Stimulated activated CD4-positive, alpha-beta T cell treated with anti-CD3 and anti-CD28 coated beads, Interleukin-1b, Interleukin-23, amount 100 ng/mL, for 48 hours (primary cell): Measurements from ENCODE around the gene IQCB1.
"Not testable (repeated sequence)": the region's sequence is repeated elsewhere in the genome, so short reads cannot be mapped to it uniquely, and the experiment has no call there.

Source experiments
- DNase-seq: peaks from one replicate; pipeline ENCODE4 v3.0.0-alpha.2; 2020

The IQCB1 gene, protein sequence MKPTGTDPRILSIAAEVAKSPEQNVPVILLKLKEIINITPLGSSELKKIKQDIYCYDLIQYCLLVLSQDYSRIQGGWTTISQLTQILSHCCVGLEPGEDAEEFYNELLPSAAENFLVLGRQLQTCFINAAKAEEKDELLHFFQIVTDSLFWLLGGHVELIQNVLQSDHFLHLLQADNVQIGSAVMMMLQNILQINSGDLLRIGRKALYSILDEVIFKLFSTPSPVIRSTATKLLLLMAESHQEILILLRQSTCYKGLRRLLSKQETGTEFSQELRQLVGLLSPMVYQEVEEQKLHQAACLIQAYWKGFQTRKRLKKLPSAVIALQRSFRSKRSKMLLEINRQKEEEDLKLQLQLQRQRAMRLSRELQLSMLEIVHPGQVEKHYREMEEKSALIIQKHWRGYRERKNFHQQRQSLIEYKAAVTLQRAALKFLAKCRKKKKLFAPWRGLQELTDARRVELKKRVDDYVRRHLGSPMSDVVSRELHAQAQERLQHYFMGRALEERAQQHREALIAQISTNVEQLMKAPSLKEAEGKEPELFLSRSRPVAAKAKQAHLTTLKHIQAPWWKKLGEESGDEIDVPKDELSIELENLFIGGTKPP

DNA sequence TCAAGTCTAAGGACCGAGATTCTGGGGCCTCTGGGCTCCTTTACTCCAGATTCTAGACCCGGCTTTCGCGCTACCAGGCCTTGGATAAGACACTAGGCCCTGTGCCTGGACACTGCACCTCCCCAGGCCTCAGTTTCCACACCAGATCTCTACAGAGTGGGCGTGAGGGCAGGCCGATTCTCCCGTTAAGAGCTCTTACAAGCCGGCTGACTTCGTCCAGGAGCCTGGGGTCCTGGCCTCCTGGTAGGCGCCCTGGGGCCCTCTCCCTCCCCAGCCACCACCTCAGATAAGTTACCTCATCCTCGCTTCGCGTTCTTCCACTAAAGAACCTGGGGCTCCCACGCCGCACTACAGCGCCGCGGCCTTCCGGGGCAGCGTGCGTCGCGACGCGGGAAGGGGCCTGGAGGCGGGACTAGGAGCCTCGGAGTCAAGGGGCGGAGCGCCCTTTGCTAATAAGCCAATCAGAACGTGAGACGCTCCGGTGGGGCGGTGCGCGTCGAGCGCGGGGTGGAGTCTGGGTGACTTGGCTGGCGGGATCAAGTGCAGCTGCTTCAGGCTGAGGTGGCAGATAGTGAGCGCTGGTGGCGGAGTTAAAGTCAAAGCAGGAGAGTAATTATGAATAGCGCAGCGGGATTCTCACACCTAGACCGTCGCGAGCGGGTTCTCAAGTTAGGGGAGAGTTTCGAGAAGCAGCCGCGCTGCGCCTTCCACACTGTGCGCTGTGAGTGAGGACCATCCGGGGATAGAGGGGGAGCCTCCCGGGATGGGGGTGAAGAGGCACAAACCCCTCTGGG, at the start of gene IQCB1, which contains the start of gene EAF2:
TSS of gene IQCB1 (minus strand) at position 390 of the 794 bp plus-strand sequence. CDS start 6,100 bp downstream, outside the sequence.
TSS of gene EAF2 (plus strand) at position 539 of the 794 bp plus-strand sequence. CDS start at position 616, 77 bp downstream.
- peak; percentile 97 for DNase-seq

DNA sequence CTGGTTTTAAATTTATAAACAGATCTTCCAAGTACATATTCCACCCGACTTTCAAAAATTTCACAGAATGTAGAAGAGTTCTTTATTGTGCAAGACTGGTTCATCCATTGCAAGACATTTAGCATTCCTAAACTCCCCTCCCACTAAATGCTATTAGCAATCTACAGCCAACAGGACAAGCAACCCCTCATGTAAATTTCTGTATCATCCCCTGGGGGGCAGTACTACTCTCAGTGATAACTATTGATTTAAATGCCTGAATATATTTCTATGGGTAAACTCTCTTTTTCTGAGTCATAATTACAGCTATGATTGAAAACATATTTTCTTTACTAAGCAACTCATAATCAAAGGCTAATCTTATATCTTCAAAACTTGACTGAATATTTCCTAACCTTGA, 48.6 kb upstream of the IQCB1 start:
- no peak for DNase-seq

DNA sequence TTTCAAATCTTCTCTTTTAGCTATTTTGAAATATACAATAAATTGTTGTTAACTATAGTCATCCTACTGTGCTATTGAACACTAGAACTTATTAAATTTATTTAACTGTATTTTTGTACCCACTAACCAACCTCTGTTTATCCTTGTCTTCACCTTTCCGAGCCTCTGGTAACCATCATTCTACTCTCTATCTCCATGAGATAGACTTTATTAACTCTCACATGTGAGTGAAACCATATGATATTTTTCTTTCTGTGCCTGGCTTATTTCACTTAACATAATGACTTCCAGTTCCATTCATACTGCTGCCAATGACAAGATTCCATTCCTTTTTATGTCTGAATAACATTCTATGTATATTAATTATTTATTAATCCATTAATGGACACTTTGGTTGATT, 43.6 kb upstream of the IQCB1 start:
- DNase-seq, result no peak

DNA sequence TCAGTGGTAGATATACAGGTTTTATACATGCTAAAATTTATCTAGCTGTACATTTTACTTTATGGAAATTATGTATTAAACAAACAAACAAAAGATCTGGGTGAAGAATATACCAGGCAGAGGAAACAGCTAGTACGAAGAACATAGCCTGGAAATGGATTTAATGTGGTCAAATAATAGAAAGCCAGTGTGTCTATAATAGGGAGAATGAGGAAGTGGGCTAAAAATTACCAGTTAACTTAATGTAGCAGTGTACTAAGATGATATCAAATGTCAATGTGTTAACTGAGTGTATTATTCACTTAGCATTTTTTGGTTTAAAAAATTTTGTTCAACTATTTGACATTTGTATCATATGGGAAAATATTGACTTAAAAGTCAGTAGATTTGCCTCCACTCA, 36.6 kb upstream of the IQCB1 start:
- no peak for DNase-seq

DNA sequence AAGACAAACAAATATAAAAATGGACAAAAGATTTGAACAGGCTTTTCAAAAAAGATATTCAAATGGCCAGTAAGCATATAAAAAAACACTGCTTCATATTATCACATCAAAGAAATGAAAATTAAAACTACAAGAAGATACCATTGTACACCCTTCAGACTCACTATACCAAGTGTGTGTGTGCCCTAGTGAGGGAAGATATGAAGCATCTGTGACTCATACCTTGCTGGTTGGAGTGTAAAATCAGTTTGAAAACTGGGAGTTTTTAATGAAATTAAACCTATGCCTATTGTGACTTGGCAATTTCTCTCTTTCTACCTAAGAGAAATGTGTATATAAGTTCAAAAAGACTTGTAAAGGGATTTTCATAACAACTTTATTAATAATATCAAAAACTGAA, 35.9 kb upstream of the IQCB1 start:
- DNase-seq, result no peak

DNA sequence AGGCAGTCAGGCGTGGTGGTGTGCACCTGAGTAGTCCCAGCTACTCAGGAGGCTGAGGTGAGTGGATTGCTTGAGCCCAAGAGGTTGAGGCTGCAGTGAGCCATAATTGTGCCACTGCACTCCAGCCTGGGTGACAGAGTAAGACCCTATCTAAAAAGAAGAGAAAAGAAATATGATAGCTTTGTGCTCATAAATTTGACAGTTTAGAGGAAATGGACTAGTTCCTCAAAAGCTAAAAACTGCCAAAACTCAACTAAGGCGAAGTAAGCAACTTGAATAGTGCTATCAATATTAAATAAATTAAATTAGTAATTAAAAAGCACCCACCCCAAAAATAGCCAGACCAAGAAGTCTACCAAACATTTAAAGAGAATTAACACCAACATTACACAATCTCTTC, 34.9 kb upstream of the IQCB1 start:
- DNase-seq, result no peak

DNA sequence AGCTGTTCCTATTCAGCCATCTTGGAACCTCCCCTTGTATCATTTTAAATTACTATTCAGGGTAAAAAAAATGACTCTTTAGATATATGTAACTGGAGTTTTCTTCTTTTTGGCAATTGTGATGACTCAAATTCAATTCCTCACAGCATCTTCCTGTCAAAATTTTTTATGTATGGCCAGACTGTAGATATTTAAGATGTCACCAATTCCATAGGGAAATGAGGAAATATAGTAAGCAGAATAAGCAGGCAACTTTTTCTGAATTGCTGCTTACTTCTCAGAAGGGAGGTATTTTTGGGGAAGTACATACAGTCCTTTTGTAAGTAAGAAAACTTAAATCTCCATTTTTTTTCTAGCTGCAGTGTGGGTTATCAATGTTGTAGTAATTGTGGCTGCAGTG, 28.9 kb upstream of the IQCB1 start:
- no peak for DNase-seq

DNA sequence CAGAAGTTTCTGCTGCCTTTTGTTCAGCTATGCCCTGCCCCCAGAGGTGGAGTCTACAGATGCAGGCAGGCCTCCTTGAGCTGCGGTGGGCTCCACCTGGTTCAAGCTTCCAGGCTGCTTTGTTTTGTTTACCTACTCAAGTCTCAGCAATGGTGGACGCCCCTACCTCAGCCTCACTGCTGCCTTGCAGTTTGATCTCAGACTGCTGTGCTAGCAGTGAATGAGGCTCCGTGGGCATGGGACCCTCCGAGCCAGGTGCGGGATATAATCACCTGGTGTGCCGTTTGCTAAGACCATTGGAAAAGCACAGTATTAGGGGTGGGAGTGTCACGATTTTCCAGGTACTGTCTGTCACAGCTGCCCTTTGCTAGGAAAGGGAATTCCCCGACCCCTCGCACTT, 28.4 kb upstream of the IQCB1 start:
- not testable (repeated sequence) for DNase-seq

DNA sequence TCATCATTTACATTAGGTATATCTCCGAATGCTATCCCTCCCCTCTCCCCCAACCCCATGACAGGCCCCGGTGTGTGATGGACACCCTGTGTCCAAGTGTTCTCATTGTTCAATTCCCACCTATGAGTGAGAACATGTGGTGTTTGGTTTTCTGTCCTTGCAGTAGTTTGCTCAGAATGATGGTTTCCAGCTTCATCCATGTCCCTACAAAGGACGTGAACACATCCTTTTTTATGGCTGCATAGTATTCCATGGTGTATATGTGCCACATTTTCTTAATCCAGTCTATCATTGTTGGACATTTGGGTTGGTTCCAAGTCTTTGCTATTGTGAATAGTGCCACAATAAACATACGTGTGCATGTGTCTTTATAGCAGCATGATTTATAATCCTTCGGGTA, 22.9 kb upstream of the IQCB1 start:
- not testable (repeated sequence) for DNase-seq

DNA sequence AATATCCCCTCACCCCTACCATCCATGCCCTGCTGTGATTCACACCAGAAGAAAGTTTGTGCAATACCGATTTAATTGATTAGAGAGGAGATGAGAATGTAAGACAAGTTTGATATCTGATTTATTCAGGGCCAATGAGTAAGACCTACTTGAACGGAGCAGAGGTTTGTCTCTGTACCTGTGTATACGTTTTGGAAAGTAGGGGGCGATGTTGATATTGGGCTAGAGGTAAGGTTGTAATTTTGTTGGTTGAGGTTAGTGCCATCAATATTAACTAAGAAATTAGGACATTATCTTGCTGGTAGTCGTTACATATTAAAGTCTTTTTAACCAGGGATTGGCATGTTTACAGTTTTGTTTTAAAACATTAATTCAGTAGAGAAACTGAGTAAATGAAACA, 20.7 kb upstream of the IQCB1 start:
- no peak for DNase-seq

DNA sequence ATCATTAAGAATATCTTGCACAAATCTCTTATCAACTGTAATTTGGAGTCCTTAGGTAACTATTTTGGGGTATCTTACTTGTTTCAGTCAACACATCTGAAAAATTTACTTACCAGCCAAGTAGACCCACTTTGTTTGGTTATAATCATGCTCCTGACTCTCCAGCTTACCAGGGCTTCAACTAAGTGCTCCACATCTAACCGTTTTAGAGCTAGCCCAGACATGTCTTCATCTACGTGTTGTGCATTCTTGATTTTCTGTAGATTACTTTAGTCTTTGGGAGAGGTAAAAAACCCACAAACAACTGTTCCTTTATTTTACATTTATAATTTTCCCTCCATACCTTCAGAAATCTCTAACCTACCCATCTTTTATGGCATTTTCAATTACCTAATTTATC, 17.4 kb upstream of the IQCB1 start:
- no peak for DNase-seq

DNA sequence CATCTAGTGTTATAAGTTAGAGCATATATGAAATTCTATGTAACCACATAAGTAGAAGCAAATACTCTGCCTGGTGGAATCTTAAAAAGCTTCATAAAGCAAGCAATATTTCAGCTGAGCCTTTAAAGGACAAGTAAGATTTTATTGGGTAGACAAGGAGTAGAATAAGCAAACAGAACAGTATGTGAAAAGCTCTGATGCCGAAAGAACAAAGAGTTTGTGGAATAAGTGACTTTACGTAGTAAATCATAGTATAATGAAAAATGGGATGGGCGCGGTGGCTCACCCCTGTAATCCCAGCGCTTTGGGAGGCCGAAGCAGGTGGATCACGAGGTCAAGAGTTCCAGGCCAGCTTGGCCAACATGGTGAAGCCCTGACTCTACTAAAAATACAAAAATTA, 10.0 kb upstream of the IQCB1 start:
- DNase-seq, result no peak

DNA sequence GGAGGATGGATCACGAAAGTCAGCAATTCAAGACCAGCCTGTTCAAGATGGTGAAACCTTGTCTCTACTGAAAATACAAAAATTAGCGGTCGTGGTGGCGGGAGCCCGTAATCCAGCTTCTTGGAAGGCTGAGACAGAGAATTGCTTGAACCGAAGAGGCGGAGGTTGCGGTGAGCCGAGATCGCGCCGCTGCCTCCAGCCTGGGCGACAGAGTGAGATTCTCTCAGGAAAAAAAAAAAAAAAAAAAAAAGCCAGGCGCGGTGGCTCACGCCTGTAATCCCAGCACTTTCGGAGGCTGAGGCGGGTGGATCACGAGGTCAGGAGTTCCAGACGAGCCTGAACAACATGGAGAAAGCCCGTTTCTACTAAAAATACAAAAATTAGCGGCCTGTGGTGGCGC, 5.1 kb upstream of the IQCB1 start:
- DNase-seq, result no peak

DNA sequence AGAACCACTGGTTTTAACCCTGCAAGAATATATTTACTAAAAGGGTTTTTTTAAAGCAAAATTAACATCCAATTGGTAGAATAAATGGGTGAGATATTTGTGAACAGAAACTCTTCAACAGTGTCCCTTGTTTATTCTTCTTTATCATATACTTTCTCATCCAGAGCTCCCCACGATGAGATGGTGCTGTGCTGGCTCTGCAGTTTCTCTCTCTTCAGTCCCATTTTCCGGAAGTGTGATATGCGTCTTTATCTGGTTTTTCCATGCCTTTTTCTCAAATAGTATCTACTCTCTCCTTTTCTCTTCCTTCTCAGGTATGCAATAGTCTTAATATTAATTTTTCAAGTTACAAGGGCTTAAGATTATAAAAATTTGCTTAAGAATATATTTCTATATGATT, 1.6 kb upstream of the IQCB1 start:
- DNase-seq, result no peak

DNA sequence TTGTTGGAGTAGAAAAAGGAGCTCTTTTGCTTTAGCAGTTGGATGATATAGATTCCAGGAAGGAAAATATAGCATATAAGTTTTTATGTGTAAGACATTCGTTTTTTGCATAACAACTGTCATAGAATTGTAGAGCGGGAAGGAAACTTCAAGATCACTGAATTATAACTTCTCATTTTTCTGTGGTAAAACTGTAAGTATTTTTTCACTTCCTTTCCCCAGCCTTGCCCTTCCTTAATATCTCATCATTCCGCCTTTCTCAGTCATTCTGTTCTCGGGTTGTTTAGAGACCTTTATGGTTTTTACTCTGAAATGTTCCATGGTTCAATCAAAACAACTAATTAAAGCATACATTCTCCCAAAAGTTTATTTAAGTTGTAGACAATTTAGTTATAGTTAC, 1.2 kb upstream of the IQCB1 start:
- no peak for DNase-seq

DNA sequence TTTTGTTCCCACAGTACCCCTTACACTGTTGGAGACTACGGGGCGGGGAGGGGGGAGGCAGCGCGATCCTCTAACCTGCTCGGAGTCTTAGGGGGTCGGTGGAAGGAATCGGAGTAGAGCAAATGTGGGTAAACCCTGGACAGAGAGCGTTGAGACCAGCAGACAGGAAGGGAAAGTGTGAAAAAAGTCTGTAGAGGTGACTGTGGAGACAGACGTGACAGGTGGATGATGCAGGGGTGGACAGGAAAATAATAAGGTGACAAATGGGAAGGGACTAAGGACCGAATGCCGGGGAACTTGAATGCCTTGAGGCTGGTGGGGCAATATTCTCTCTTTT, 573 bp upstream of the IQCB1 start:
- DNase-seq, result no peak

DNA sequence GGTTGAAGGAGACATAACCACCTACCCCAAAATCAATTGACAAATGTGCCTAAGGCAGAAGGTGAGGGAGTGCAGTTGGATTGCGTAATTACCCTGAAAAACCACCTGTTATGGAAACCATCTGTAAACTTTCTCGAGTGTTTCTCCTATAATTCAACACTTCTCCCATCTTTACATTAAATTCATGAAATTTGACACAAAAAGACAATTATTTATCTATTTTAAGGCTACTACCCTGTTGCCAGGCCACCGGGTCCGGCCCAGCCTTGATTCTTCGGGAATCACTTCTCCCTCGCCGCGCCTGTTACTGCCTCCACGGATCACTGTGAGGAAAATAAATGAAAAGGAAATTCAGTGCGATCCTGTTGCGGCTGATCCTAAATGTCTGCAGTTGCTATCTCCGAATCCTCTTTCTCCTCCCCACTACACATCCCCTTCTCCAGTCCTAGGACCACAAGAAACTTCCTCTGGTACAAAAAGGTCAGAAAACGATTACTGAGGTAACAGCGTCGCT, 646 bp downstream of the IQCB1 start:
- no peak for DNase-seq

DNA sequence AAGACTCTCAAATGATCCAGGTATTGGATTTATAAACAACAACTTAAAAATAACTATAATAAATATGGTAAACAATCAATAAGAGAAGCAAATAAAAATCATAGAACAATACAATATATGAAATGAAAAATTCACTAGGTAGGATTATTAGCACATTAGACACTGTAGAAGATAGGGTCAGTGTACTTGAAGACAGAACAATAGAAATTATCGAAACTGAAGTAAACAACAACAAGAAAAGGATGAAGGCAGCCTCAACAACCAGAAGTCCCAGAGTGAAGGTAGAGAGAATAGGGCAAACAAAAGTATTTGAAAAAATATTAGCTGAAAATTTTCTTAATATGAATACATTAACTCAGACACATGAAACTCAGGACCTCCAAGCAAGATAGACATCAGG, 11.9 kb downstream of the IQCB1 start:
- DNase-seq, result no peak

DNA sequence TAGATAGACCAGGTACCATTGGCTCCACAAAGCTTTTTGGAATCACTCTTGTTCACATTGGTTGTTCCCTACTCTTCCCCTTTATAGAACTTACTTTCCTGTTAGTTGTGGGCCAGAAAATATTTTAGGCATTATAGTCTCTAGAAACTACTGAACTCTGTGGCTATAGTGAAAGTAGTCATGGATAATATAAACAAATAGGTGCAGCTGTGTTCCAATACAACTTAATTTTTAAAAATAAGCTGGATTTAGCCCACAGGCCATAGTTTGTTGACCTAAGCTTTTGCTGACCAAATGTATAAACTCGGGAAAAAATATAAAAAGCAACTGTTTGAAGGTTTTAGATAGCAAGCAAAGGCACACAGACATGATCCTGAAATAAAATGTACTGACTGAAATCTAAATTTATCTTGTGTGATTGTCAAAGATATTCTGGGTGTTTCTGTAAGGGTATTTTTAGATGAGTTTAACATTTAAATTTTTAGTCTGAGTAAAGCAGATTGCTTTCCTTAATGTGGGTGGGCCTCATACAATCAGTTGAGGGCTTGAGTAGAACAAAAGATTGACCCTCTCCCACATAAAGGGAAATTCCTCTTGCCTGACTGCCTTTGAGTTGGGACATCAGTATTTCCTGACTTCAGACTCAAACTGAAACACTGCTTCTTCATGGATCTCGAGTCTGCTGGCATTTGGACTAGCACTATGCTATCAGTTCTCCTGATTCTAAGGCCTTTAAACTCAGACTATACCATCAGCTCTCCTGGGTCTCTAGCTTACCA, 13.2 kb downstream of the IQCB1 start:
- DNase-seq, result no peak

DNA sequence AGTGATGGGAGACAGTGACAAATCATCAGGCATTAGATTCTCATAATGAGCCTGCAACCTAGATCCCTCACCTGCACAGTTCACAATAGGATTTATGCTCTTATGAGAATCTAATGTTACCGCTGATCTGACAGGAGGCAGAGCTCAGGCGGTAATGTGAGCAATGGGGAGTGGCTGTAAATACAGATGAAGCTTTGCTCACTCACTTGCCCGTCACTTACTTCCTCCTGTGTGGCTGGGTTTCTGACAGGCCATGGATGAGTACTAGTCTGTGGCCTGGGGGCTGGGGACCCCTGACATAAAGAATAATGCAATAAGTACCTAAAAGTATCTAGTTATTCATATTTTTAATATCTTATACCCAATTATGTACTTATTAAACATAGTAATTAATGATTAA, 15.6 kb downstream of the IQCB1 start:
- DNase-seq, result no peak

DNA sequence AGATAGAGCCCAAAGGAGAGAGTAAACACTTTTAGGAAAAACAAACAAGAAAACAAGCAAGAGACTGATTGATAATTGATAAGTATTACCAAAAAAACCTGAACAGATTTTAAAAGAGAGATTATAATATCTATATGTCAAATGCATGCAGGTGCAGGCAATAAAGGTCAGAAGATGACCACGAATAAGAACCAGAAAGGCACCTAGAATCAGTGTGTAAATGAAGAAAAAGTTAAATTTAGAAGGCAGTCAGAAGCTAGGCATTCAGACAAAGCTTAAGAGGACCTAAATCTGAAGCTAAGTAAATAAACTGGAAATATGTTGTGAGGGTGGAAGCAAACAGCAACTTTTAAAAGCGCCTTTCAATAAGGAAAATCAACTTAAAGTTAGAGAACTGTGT, 16.3 kb downstream of the IQCB1 start:
- no peak for DNase-seq

DNA sequence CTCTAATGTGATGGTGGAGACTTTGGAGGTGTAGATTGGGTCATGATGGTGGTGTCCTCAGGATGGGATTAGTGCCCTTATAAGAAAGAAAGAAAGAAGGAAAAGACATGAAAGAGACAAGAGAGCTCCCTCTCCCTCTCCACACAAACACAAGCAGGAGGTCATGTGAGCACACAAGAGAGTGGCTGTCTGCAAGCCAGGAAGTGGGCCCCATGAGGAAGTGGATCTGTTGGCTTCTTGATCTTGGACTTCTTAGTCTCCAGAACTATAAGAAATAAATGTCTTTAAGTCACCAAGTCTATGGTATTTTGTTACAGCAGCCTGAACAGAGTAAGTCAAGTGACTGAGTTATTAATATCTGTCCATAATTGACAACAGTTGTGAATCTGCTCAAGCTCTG, 17.1 kb downstream of the IQCB1 start:
- no peak for DNase-seq

DNA sequence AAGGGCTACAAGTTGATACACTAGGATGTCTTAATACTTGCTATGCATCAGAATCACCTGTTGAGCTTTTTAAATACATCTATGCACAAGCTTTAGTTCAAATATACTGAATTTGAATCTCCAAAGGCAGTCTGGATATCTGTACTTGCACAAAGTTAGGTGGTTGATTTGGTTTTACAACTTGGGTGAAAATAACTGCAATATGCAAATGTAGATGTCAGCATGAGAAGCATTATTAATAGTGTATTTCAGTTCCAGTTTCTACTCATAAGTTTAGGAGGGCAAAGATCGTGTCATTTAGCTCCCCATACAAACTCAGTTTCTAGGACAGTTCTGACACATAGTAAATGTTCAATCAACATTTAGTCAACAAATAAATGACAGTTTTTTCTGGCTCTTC, 25.6 kb downstream of the IQCB1 start:
- no peak for DNase-seq
